GM19240 (cell line): Measurements from ENCODE around the gene EPB41L4A.
"Not testable (repeated sequence)": the region's sequence is repeated elsewhere in the genome, so short reads cannot be mapped to it uniquely, and the experiment has no call there.

Experiments used
- DNase-seq: peaks from one replicate; pipeline ENCODE4 v3.0.0; 2011; ENCODE audit warnings: low spot score; ENCODE audit not compliant: insufficient read length

The EPB41L4A gene

DNA sequence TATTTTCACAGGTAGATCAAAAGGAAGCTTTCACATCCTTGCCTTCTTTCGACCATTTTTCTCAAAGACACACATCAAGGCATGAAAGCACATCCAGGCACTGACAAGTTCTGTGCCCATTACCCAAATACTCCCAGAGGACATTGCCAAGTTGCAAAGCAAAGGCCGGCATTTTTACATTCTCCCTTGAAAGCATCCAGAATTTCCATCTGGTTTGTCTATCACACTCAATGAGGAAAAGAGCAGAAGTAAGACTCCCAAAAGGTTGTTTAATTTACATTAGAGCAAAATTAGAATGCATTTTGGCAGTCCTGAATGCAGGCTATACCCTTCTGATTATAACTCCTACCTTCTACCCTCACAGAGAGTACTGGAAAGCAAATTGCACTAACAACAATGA, 160.5 kb downstream of the EPB41L4A start:
- DNase-seq = no peak

- DNase-seq = no peak
Measured at GRCh38 chr5:112257976-112258375, 161.1 kb downstream of the EPB41L4A start.

- no peak for DNase-seq
Measured at GRCh38 chr5:112257005-112257404, 162.1 kb downstream of the EPB41L4A start.

DNA sequence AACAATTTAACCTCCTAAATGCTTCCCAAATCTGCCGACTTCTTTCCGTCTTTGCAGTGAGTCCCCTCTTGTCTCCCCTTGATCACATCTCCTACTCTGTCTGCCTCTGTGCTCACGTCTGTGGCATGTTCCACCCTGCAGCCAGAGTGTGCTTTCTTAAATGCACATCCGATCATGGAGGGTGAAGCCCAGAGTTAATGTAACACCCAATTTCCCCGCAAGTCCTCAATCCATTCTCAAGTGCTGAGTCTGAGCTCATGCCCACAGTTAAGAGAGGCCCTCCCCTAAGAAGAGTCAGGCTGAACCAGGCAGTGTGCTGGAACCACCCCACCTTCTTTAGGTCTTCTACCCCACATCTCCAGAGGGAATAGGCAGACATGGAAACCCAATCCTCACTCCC, 164.8 kb downstream of the EPB41L4A start:
- no peak for DNase-seq

- DNase-seq = no peak
Measured at GRCh38 chr5:112253478-112254250, 165.4 kb downstream of the EPB41L4A start.

- no peak for DNase-seq
Measured at GRCh38 chr5:112250551-112250950, 168.5 kb downstream of the EPB41L4A start.

GRCh38 chr5:112248623-112249022, 170.5 kb downstream of the EPB41L4A start:
- DNase-seq = no peak

- DNase-seq = no peak
Measured at GRCh38 chr5:112247960-112248359, 171.1 kb downstream of the EPB41L4A start.

- no peak for DNase-seq
Measured at GRCh38 chr5:112245656-112246055, 173.4 kb downstream of the EPB41L4A start.

DNA sequence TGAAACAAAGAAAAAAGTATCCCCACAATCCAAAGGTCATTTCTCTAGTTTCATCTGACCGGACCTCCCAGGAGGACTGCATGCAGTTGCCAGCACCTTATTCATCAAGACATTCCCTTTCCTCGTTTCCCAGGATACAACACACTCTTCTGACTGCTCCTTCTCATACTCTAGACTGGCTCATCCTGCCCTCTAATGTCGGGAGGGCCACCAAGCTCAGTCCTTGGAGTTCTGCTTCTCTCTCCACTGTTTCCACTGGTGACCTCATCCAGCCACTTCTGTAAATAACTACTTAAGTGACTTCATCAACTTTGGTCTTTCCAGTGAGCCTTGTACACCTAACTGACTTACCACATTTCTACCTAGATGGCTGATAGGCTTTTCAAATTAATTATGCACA, 179.1 kb downstream of the EPB41L4A start:
- DNase-seq = no peak

DNA sequence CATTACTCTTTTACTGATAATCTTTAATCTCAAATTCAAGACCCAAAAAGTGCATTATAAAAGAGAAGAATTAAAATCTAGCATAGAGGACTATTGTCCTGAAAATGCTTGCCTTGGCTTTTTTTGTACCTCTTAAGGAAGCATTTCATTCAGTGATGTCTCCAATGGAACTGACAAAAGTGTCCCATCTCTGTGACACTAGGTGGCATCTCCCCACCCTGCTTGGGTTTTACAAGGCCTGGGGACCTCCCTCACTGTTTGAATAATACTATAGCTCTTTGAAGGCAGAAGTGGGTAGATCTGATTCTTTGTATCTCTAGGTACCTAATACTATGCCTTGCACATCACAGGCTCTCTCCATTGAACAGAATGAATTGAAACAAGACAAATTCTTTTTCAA, 180.6 kb downstream of the EPB41L4A start:
- no peak for DNase-seq

GRCh38 chr5:112237456-112237855, 181.6 kb downstream of the EPB41L4A start:
- DNase-seq = no peak

GRCh38 chr5:112234000-112234399, 185.1 kb downstream of the EPB41L4A start:
- DNase-seq = no peak

DNA sequence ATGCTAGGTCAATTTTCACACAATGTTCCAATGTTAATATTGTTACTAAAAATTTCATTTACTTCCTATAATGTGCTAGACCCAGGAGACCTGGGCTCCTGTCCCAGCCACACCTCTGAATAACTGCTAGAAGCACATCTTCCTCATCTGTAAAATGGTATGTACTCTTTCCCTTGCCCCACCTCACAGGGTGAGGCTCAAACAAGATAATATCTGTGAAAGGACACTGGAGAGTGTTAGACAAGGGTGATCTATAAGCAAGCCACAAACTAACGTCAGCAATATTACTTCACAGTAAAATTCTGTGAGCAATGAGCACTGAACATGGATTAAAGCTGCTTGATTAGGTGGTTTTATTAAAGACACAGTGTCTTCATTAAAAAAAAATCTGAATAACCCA, 186.4 kb downstream of the EPB41L4A start:
- no peak for DNase-seq

- no peak for DNase-seq
Measured at GRCh38 chr5:112230606-112231005, 188.5 kb downstream of the EPB41L4A start.

DNA sequence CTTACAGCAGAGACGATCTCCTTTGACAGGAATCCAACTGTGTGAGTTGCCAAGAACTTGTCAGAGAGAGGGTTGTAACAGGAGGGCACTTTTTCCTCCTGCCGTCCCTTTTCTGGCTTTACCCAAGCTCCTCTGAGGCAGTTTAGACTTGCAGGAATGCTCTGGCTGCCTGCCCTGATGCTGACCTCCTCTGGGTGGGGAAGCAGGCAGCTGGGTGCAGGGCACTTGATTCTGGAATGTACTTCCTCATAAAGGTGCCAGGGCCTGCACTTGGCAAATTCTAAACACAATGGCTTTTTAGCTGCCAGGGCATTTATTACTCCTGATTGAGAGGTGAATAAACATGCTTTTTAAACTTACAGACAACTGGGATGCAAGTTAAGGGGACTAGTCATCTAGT, 190.4 kb downstream of the EPB41L4A start:
- DNase-seq = no peak

- no peak for DNase-seq
Measured at GRCh38 chr5:112227911-112228631, 191.0 kb downstream of the EPB41L4A start.

DNA sequence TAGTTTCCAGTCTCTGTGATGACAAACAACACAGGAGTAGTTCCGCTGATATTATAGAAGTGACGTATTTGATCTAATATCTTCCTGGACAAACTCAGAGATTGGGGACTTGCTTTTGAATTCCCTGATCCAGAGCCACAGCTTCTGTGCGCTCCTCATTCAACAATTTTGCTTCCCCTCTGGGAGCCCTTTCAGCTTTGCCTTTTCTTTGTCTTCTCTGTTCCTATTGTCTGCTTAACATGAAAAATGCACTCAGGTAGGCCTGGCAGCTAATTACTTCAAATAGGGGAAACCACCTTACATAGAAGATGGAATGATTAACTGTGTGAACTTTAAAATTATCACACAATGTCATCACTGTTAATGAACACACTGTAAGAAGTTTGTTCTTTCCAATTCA, 192.9 kb downstream of the EPB41L4A start:
- no peak for DNase-seq

- DNase-seq = not testable (repeated sequence)
Measured at GRCh38 chr5:112222997-112223396, 196.1 kb downstream of the EPB41L4A start.

GRCh38 chr5:112221128-112221527, 197.9 kb downstream of the EPB41L4A start:
- no peak for DNase-seq

- DNase-seq = no peak
Measured at GRCh38 chr5:112219000-112219399, 200.1 kb downstream of the EPB41L4A start.

GRCh38 chr5:112217843-112218579, 201.1 kb downstream of the EPB41L4A start:
- DNase-seq = no peak
